Peyer's patch (tissue), 4 donors: ENCODE data around the gene SLC6A1.

ENCODE experiments used
- CTCF ChIP-seq, 6 experiments: fragments of 450-650 bp in 4 of 6; fragments of 200-600 bp in 2 of 6; sonication (generic) in 1 of 6; IDR thresholded peaks; one replicate each; pipeline ENCODE4 v1.5.1; 2017 to 2019; ENCODE audit warnings: antibody characterized with exemption in 6 of 6, mild to moderate bottlenecking in 3 of 6, moderate library complexity in 1 of 6
- POLR2A ChIP-seq, 2 donors: fragments of 450-650 bp; IDR thresholded peaks; one replicate each; pipeline ENCODE4 v1.5.1; 2017; ENCODE audit warnings: antibody characterized with exemption in 2 of 2, mild to moderate bottlenecking in 2 of 2, moderate library complexity in 2 of 2

GRCh38 chr3:11059799-11060115, 67.2 kb downstream of the SLC6A1 start:
- TF ChIP-seq CTCF (IDR thresholded peaks at IDR 0.05) (peak in 1 of 6 experiments; percentile 4), POLR2A (IDR thresholded peaks at IDR 0.05) (no peak)
